Measurements from ENCODE around the gene CTPS2. TPM values are rescaled to one million over a fixed set of nuclear protein-coding genes. Genes with fewer than 3 reads are reported as not detected.

CTPS2 gene
- total and polyA plus RNA-seq, 10 of the 15 experiments (the other 5 are each of a cell fraction or from before 2014, with no cell fraction given) = 5.9 to 17.8 (median 14.2) TPM

GRCh38 chrX:16661495-16661894 is 51.0 kb downstream of the CTPS2 start:
- CTCF ChIA-PET = interaction anchor here (1.1 kb wide), 1 partner anchor 214 kb away, joined by 3 read pairs; no protein-coding TSS in a partner anchor
- RAD21 ChIA-PET (ENCODE audit: unreplicated experiment) = no interaction called here
- in situ Hi-C loops (cut with MboI) = no loop called here
- intact Hi-C loops (cut with micrococcal nuclease; ENCODE audit: unreplicated experiment) = no loop called here
- H3K4me3 ChIP-seq = no peak overlapping the region
- no peaks in the 10 kb centered on the region for H3K9me3 ChIP-seq (replicated peaks; ENCODE audit: control insufficient read depth, insufficient read depth, low read length)
- H2AFZ ChIP-seq (ENCODE audit: control insufficient read depth, low read depth, low read length) = no peak overlapping the region
- H3K27ac ChIP-seq (ENCODE audit: control insufficient read depth, insufficient read depth) = no peak overlapping the region
- POLR2A ChIA-PET = no interaction called here
- H3K9ac ChIP-seq (ENCODE audit: control insufficient read depth, insufficient read depth, low read length) = no peak overlapping the region
- no peak for ATAC-seq
- no peaks in the 10 kb centered on the region for H3K36me3 ChIP-seq (ENCODE audit: control insufficient read depth in 2 of 2, insufficient read depth in 2 of 2, low read length in 1 of 2)
- SMC1A ChIA-PET (ENCODE audit: uncharacterized antibody, unreplicated experiment) = no interaction called here
- FAIRE-seq = no peak
- no peaks in the 10 kb centered on the region for H3K4me1 ChIP-seq (ENCODE audit: control insufficient read depth, insufficient read depth, low read length)
- H4K20me1 ChIP-seq (ENCODE audit: control insufficient read depth, insufficient read depth) = no peaks in the 10 kb centered on the region
- WGBS (ENCODE audit: insufficient coverage, insufficient replicate concordance, low lambda C conversion rate, missing lambda C conversion rate) = 33% methylated on average over 2 of the region's 2 CpGs
- no peak overlapping the region for H3K4me2 ChIP-seq (ENCODE audit: control insufficient read depth, insufficient read depth)
- no peaks in the 10 kb centered on the region for H3K79me2 ChIP-seq (ENCODE audit: control insufficient read depth, insufficient read depth, low read length)
- H3K27me3 ChIP-seq (replicated peaks in 1 of 2; ENCODE audit: control insufficient read depth in 2 of 2, insufficient read depth in 2 of 2, low read length in 1 of 2) = no peaks in the 10 kb centered on the region
- no peak for DNase-seq (ENCODE audit: low read depth, low spot score)
- peak; percentile 68; the same call in 1 of the 2 replicates for TF ChIP-seq ATF7 (IDR thresholded peaks at IDR 0.05; ENCODE audit: low read depth)
- no peak for TF ChIP-seq ZNF207 (IDR thresholded peaks at IDR 0.05; ENCODE audit: borderline replicate concordance)
- BruUV-seq (replicated peaks) = no TSS peak

GRCh38 chrX:16659321-16659720 is 53.1 kb downstream of the CTPS2 start:
- ChIA-PET CTCF (no interaction called here), RAD21 (ENCODE audit: unreplicated experiment) (no interaction called here), SMC1A (ENCODE audit: uncharacterized antibody, unreplicated experiment) (no interaction called here), POLR2A (interaction anchor here (0.5 kb wide), 1 partner anchor 15 kb away, joined by 3 read pairs; no protein-coding TSS in a partner anchor)
- no peaks in the 10 kb centered on the region for H4K20me1 ChIP-seq (ENCODE audit: control insufficient read depth, insufficient read depth)
- no peak overlapping the region for H3K9ac ChIP-seq (ENCODE audit: control insufficient read depth, insufficient read depth, low read length)
- in situ Hi-C loops (cut with MboI) = no loop called here
- no peak overlapping the region for H3K4me3 ChIP-seq
- intact Hi-C loops (cut with micrococcal nuclease; ENCODE audit: unreplicated experiment) = no loop called here
- WGBS (ENCODE audit: insufficient coverage, insufficient replicate concordance, low lambda C conversion rate, missing lambda C conversion rate) = 18% methylated on average over 1 of the region's 1 CpG
- no peaks in the 10 kb centered on the region for H3K4me1 ChIP-seq (ENCODE audit: control insufficient read depth, insufficient read depth, low read length)
- no peaks in the 10 kb centered on the region for H3K36me3 ChIP-seq (ENCODE audit: control insufficient read depth in 2 of 2, insufficient read depth in 2 of 2, low read length in 1 of 2)
- no peak for DNase-seq (ENCODE audit: low read depth, low spot score)
- no peaks in the 10 kb centered on the region for H3K79me2 ChIP-seq (ENCODE audit: control insufficient read depth, insufficient read depth, low read length)
- H3K27me3 ChIP-seq (replicated peaks in 1 of 2; ENCODE audit: control insufficient read depth in 2 of 2, insufficient read depth in 2 of 2, low read length in 1 of 2) = no peaks in the 10 kb centered on the region
- no peak for ATAC-seq
- H2AFZ ChIP-seq (ENCODE audit: control insufficient read depth, low read depth, low read length) = no peak overlapping the region
- H3K27ac ChIP-seq (ENCODE audit: control insufficient read depth, insufficient read depth) = no peak overlapping the region
- no TSS peak for BruUV-seq (replicated peaks)
- FAIRE-seq = peak; percentile 44
- no peak overlapping the region for H3K4me2 ChIP-seq (ENCODE audit: control insufficient read depth, insufficient read depth)
- H3K9me3 ChIP-seq (replicated peaks; ENCODE audit: control insufficient read depth, insufficient read depth, low read length) = no peaks in the 10 kb centered on the region
- TF ChIP-seq IRF5 (IDR thresholded peaks at IDR 0.05; ENCODE audit: borderline replicate concordance) = no peak
- TF ChIP-seq MEF2A (IDR thresholded peaks at IDR 0.05; ENCODE audit: insufficient read depth, low read depth, low read length) = no peak
- no peak for TF ChIP-seq SUPT20H (IDR thresholded peaks at IDR 0.05; ENCODE audit: borderline replicate concordance, control insufficient read depth, low read depth, low read length)
- TF ChIP-seq GABPA (IDR thresholded peaks at IDR 0.05; ENCODE audit: low read depth) = no peak
- TF ChIP-seq STAT1 (conservative IDR thresholded peaks at IDR 0.05) = no peak
- TF ChIP-seq RCOR1 (conservative IDR thresholded peaks at IDR 0.05; ENCODE audit: low read depth, low read length) = no peak
- no peak for TF ChIP-seq BHLHE40 (IDR thresholded peaks at IDR 0.05; ENCODE audit: borderline replicate concordance in 1 of 2, low read depth in 2 of 2, low read length in 1 of 2)
- no peak for TF ChIP-seq TCF7 (IDR thresholded peaks at IDR 0.05; ENCODE audit: borderline replicate concordance)
- TF ChIP-seq RUNX3 (IDR thresholded peaks at IDR 0.05; ENCODE audit: low read length) = no peak
- no peak for TF ChIP-seq PBX3 (IDR thresholded peaks at IDR 0.05; ENCODE audit: insufficient replicate concordance, low read depth, low read length)
- no peak for TF ChIP-seq CHD1 (IDR thresholded peaks at IDR 0.05; ENCODE audit: low read depth, low read length)
- TF ChIP-seq MEF2B (IDR thresholded peaks at IDR 0.05; ENCODE audit: partially characterized antibody, poor library complexity, severe bottlenecking) = no peak
